Liver (tissue), 9 donors: ENCODE data around the gene RNU6-9. TPM values are rescaled to one million over a fixed set of nuclear protein-coding genes. Genes with fewer than 3 reads are reported as not detected.

Source experiments
- DNase-seq: peaks from one replicate; pipeline ENCODE4 v3.0.0-alpha.2; 2017; ENCODE audit warnings: low spot score
- H3K27ac ChIP-seq, 2 donors: one replicate each; pipeline ENCODE4 v1.7.0; 2013; ENCODE audit warnings: inconsistent platforms in 2 of 2, low read length in 2 of 2, control low read depth in 1 of 2, low read depth in 1 of 2, mild to moderate bottlenecking in 1 of 2
- H3K27me3 ChIP-seq, 4 donors: one replicate each; pipeline versions ENCODE4 v1.6.1 to v1.7.0; 2013; ENCODE audit warnings: low read length in 3 of 4, inconsistent platforms in 1 of 4, mild to moderate bottlenecking in 1 of 4, moderate library complexity in 1 of 4; ENCODE audit not compliant: control insufficient read depth in 4 of 4, insufficient read depth in 4 of 4
- H3K36me3 ChIP-seq, 4 donors: one replicate each; pipeline versions ENCODE4 v1.6.1 to v1.7.0; 2013; ENCODE audit warnings: low read length in 3 of 4, mild to moderate bottlenecking in 3 of 4, low read depth in 1 of 4, moderate library complexity in 1 of 4; ENCODE audit not compliant: control insufficient read depth in 4 of 4, insufficient read depth in 3 of 4
- H3K4me1 ChIP-seq, 4 donors: one replicate each; pipeline versions ENCODE4 v1.6.1 to v1.7.0; 2013; ENCODE audit warnings: low read length in 3 of 4, mild to moderate bottlenecking in 3 of 4, moderate library complexity in 1 of 4; ENCODE audit not compliant: control insufficient read depth in 4 of 4, insufficient read depth in 4 of 4
- H3K4me3 ChIP-seq, 3 donors: one replicate each; pipeline versions ENCODE4 v1.6.1 to v1.7.0; 2013; ENCODE audit warnings: low read length in 3 of 3, control low read depth in 1 of 3, low read depth in 1 of 3, mild to moderate bottlenecking in 1 of 3
- H3K9ac ChIP-seq, 2 donors: one replicate each; pipeline ENCODE4 v1.7.0; 2013; ENCODE audit warnings: low read length in 2 of 2, mild to moderate bottlenecking in 2 of 2, moderate library complexity in 2 of 2, control low read depth in 1 of 2, low read depth in 1 of 2
- H3K9me3 ChIP-seq, 4 donors: one replicate each; pipeline versions ENCODE4 v1.6.1 to v1.7.0; 2013; ENCODE audit warnings: low read length in 3 of 4; ENCODE audit not compliant: control insufficient read depth in 4 of 4
- EGR1 ChIP-seq, 2 donors: IDR thresholded peaks; 2 replicates each; pipeline ENCODE4 v1.6.1; 2016 to 2018; ENCODE audit warnings: antibody characterized with exemption in 2 of 2, low read depth in 2 of 2
- FOXA1 ChIP-seq: IDR thresholded peaks from 2 replicates; pipeline ENCODE4 v1.6.1; 2016; ENCODE audit warnings: antibody characterized with exemption
- FOXA2 ChIP-seq: IDR thresholded peaks from 2 replicates; pipeline ENCODE4 v1.6.1; 2016; ENCODE audit warnings: antibody characterized with exemption
- GABPA ChIP-seq, 2 donors: IDR thresholded peaks in 1 of 2; conservative IDR thresholded peaks in 1 of 2; 2 replicates each; pipeline ENCODE4 v1.6.1; 2016; ENCODE audit warnings: antibody characterized with exemption in 2 of 2, mild to moderate bottlenecking in 1 of 2, moderate library complexity in 1 of 2
- HNF4A ChIP-seq, 2 donors: conservative IDR thresholded peaks; 2 replicates each; pipeline ENCODE4 v1.6.1; 2016; ENCODE audit warnings: antibody characterized with exemption in 2 of 2, mild to moderate bottlenecking in 2 of 2
- HNF4G ChIP-seq: IDR thresholded peaks from 2 replicates; pipeline ENCODE4 v1.6.1; 2016; ENCODE audit warnings: antibody characterized with exemption
- JUND ChIP-seq, 2 donors: IDR thresholded peaks; 2 replicates each; pipeline ENCODE4 v1.6.1; 2016; ENCODE audit warnings: antibody characterized with exemption in 2 of 2
- NR2F2 ChIP-seq: IDR thresholded peaks from 2 replicates; pipeline ENCODE4 v1.6.1; 2016; ENCODE audit warnings: antibody characterized with exemption
- RAD21 ChIP-seq, 2 donors: IDR thresholded peaks; 2 replicates each; pipeline ENCODE4 v1.6.1; 2016; ENCODE audit warnings: antibody characterized with exemption in 2 of 2, mild to moderate bottlenecking in 2 of 2
- REST ChIP-seq: IDR thresholded peaks from 2 replicates; pipeline ENCODE4 v1.6.1; 2016; ENCODE audit warnings: antibody characterized with exemption, mild to moderate bottlenecking
- RXRA ChIP-seq, 2 donors: IDR thresholded peaks; 2 replicates each; pipeline ENCODE4 v1.6.1; 2017 to 2018; ENCODE audit warnings: antibody characterized with exemption in 2 of 2, mild to moderate bottlenecking in 1 of 2
- SP1 ChIP-seq: IDR thresholded peaks from 2 replicates; pipeline ENCODE4 v1.6.1; 2018; ENCODE audit warnings: antibody characterized with exemption, mild to moderate bottlenecking
- TAF1 ChIP-seq: conservative IDR thresholded peaks from 2 replicates; pipeline ENCODE4 v1.6.1; 2016; ENCODE audit warnings: antibody characterized with exemption, mild to moderate bottlenecking
- YY1 ChIP-seq: IDR thresholded peaks from 2 replicates; pipeline ENCODE4 v1.6.1; 2016; ENCODE audit warnings: antibody characterized with exemption, mild to moderate bottlenecking
- ZBTB33 ChIP-seq: IDR thresholded peaks from 2 replicates; pipeline ENCODE4 v1.6.1; 2016; ENCODE audit warnings: antibody characterized with exemption
- whole genome bisulfite sequencing: extraction: QIAGEN DNeasy Blood & Tissue Kit; methylation state at CpG from one replicate; pipeline ENCODE4 v1.1.7; 2013; 5-methylcytosine and 5-hydroxymethylcytosine counted together
- polyA plus RNA-seq, 2 donors: library from polyadenylated mRNA; stranded (reverse) in 1 of 2; unstranded in 1 of 2; fragments of 200-250 nt in 1 of 2; fragments of >200 nt in 1 of 2; fragmentation: Nextera tagmentation in 1 of 2; extraction: Ambion mirVana in 1 of 2; gene quantifications; one replicate each; pipeline versions ENCODE4 v1.2.1 to v1.2.3, GENCODE V29; 2013 to 2015
- total RNA-seq, 2 donors: library from RNA; depleted of rRNA; stranded (reverse); fragments of >200 nt; gene quantifications; one replicate each; pipeline ENCODE4 v1.2.3, GENCODE V29; 2014
- TF ChIP-seq, protein P1 (sequence below): IDR thresholded peaks from 2 replicates; pipeline ENCODE4 v1.6.1; 2016; ENCODE audit warnings: antibody characterized with exemption
- TF ChIP-seq, protein P2 (sequence below): IDR thresholded peaks from 2 replicates; pipeline ENCODE4 v1.6.1; 2016; ENCODE audit warnings: antibody characterized with exemption
- TF ChIP-seq, protein P3 (sequence below): fragments of 150-350 bp; IDR thresholded peaks from 2 replicates; pipeline ENCODE4 v1.5.1; 2017; ENCODE audit warnings: improper control_type of control experiment, low read depth, low read length; ENCODE audit not compliant: missing input control
- donor health status: healthy.
- donor health status: healthy.
- donor health status: healthy.
- donor health status: healthy.
- donor health status: healthy.

Gene RNU6-9
- total and polyA plus RNA-seq, 4 donors = not detected

GRCh38 chr19:867301-867793, 25.9 kb upstream of the RNU6-9 start:
- no peak for DNase-seq
- Histone ChIP-seq H3K27ac (no peak overlapping the region), H3K9me3 (no peaks in the 10 kb centered on the region), H3K4me1 (peaks cover 0 to 13% (median 6%) of the 10 kb centered on the region in 4 donors), H3K4me3 (no peak overlapping the region), H3K27me3 (no peaks in the 10 kb centered on the region), H3K9ac (no peak overlapping the region), H3K36me3 (peaks cover 0 to 32% (median 9%) of the 10 kb centered on the region in 4 donors)
- 89% methylated on average over 16 of the region's 16 CpGs for WGBS
- TF ChIP-seq JUND (IDR thresholded peaks at IDR 0.05) (no peak), HNF4G (no peak), SP1 (no peak), FOXA1 (no peak), FOXA2 (no peak), HNF4A (conservative IDR thresholded peaks at IDR 0.05) (no peak), RAD21 (IDR thresholded peaks at IDR 0.05) (no peak), GABPA (IDR thresholded peaks at IDR 0.05 in 1 of 2, conservative IDR thresholded peaks at IDR 0.05 in 1 of 2) (no peak), YY1 (no peak), NR2F2 (no peak), REST (no peak), TAF1 (no peak), ZBTB33 (no peak), EGR1 (IDR thresholded peaks at IDR 0.05; ENCODE audit: low read depth in 2 of 2) (no peak), RXRA (IDR thresholded peaks at IDR 0.05) (no peak)
- TF ChIP-seq, protein P1, sequence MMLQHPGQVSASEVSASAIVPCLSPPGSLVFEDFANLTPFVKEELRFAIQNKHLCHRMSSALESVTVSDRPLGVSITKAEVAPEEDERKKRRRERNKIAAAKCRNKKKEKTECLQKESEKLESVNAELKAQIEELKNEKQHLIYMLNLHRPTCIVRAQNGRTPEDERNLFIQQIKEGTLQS = no peak
- TF ChIP-seq, protein P2, sequence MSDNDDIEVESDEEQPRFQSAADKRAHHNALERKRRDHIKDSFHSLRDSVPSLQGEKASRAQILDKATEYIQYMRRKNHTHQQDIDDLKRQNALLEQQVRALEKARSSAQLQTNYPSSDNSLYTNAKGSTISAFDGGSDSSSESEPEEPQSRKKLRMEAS = no peak
- TF ChIP-seq, protein P3, sequence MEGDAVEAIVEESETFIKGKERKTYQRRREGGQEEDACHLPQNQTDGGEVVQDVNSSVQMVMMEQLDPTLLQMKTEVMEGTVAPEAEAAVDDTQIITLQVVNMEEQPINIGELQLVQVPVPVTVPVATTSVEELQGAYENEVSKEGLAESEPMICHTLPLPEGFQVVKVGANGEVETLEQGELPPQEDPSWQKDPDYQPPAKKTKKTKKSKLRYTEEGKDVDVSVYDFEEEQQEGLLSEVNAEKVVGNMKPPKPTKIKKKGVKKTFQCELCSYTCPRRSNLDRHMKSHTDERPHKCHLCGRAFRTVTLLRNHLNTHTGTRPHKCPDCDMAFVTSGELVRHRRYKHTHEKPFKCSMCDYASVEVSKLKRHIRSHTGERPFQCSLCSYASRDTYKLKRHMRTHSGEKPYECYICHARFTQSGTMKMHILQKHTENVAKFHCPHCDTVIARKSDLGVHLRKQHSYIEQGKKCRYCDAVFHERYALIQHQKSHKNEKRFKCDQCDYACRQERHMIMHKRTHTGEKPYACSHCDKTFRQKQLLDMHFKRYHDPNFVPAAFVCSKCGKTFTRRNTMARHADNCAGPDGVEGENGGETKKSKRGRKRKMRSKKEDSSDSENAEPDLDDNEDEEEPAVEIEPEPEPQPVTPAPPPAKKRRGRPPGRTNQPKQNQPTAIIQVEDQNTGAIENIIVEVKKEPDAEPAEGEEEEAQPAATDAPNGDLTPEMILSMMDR = no peak
